Activated naive CD4-positive, alpha-beta T cell treated with anti-CD3 and anti-CD28 coated beads, Interleukin-2, amount 10 ng/mL, durations not matched to agents 7 days and 5 days (primary cell): ENCODE measurements around the gene AKIP1.

Source experiments
- CTCF ChIA-PET: fragments of 350-600 bp; sonication (Branson Sonifier 250); formaldehyde crosslinking; loops from one replicate; lab custom pipeline; 2021; ENCODE audit warnings: antibody characterized with exemption; lab: Charles Lee
- DNase-seq: peaks from one replicate; pipeline ENCODE4 v3.0.0-alpha.2; 2020
- H3K27ac Mint-ChIP-seq: one replicate; pipeline ENCODE4 v1.8.0; 2021; ENCODE audit warnings: mild to moderate bottlenecking, moderate library complexity, mixed read lengths
- H3K27me3 Mint-ChIP-seq: one replicate; pipeline ENCODE4 v1.8.0; 2021; ENCODE audit warnings: mild to moderate bottlenecking, mixed read lengths
- H3K36me3 Mint-ChIP-seq: one replicate; pipeline ENCODE4 v1.8.0; 2021; ENCODE audit warnings: mixed read lengths
- H3K4me1 Mint-ChIP-seq: one replicate; pipeline ENCODE4 v1.8.0; 2021; ENCODE audit warnings: mixed read lengths
- H3K4me3 Mint-ChIP-seq: one replicate; pipeline ENCODE4 v1.8.0; 2021; ENCODE audit warnings: mild to moderate bottlenecking, moderate library complexity, mixed read lengths
- H3K9me3 Mint-ChIP-seq: one replicate; pipeline ENCODE4 v1.8.0; 2021; ENCODE audit warnings: mixed read lengths

The AKIP1 gene

DNA sequence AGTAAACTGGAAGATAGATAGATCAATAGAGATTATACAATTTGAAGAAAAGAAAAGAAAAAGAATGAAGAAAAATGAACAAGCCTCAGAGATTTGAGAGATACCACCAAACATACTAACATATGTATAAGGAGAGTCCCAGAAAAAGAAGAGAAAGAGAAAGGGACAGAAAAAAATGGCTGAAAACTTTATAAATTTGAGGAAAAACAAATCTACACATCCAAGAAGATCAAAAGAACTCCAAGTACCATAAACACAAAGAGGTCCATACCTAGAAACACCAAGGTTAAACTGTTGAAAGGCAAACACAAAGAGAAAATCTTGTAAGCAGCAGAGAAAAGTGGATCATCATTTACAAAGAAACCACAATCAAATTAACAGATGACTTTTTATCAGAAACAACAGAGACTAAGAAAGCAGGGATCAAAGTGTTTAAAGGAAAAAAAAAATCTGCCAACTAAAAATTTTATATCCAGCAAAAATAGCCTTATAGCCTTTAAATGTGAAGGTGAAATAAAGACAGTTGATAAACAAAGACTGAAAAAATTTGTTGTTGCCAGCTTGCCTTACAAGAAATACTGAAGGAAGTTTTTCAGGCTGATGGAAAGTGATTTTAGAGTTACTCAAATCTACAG is 11.8 kb upstream of the AKIP1 start:
- DNase-seq, result no peak
- Mint-ChIP-seq H3K36me3 (peaks cover 6% of the 10 kb centered on the region), H3K27me3 (peaks cover 6% of the 10 kb centered on the region), H3K4me1 (no peaks in the 10 kb centered on the region), H3K4me3 (no peak overlapping the region), H3K27ac (no peak overlapping the region), H3K9me3 (peaks cover 18% of the 10 kb centered on the region)
- CTCF ChIA-PET, result no interaction called here

DNA sequence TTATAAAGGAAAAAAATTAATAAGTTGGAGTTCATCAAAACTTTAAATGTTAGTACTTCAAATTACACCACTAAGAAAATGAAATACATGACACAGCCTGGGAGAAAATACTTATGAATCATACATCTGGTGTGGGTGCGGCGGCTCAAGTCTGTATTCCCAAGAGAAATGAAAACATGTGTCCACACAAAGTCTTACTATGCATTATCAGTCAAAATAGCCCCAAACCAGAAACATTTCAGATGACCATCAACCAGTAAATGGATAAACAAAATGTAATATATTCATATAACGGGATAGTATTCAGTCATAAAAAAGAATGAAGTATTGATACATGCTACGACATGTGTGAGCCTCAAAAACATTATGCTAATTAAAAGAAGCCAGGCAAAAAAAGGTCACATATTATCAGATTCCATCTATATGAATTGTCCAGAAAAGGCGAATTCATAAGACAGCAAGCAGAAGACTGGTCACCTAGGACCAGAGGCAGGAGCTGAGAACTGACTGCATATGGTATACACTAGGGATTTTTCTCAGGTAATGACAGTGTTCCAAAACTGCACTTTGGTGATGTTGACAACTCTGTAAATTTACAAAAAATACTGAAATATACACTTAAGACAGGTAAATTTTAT is 5.3 kb upstream of the AKIP1 start:
- CTCF ChIA-PET, result no interaction called here
- no peak for DNase-seq
- H3K4me3 Mint-ChIP-seq, result no peak overlapping the region

DNA sequence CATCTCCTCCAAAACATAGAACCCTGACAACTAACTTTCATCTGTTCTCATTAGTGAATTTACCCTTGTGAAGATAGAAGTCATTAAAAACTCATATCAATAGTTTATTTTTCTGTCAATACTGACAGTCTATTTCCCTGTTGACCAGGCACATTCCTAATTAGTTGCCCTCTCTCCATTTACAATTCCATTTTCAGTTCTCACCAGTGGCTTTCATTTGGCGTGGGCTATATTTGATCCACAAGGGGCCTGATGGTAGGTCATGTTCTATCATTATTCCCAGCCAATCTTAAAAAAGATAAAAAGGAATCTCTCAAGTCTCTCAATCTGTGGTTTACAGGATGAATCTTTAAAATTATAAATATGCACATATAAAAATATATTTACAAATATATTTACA is 3.9 kb upstream of the AKIP1 start:
- no peaks in the 10 kb centered on the region for H3K9me3 Mint-ChIP-seq
- H3K27me3 Mint-ChIP-seq, result peaks cover 25% of the 10 kb centered on the region
- no peaks in the 10 kb centered on the region for H3K36me3 Mint-ChIP-seq
- H3K27ac Mint-ChIP-seq, result no peak overlapping the region
- DNase-seq, result no peak
- peaks cover 22% of the 10 kb centered on the region for H3K4me1 Mint-ChIP-seq
- H3K4me3 Mint-ChIP-seq, result no peak overlapping the region
- CTCF ChIA-PET, result no interaction called here

More for the DNA sequence above, 5.3 kb upstream of the AKIP1 start:
- Mint-ChIP-seq H3K27me3 (peaks cover 25% of the 10 kb centered on the region), H3K9me3 (peaks cover 5% of the 10 kb centered on the region), H3K36me3 (no peaks in the 10 kb centered on the region), H3K27ac (no peak overlapping the region), H3K4me1 (peaks cover 21% of the 10 kb centered on the region)

DNA sequence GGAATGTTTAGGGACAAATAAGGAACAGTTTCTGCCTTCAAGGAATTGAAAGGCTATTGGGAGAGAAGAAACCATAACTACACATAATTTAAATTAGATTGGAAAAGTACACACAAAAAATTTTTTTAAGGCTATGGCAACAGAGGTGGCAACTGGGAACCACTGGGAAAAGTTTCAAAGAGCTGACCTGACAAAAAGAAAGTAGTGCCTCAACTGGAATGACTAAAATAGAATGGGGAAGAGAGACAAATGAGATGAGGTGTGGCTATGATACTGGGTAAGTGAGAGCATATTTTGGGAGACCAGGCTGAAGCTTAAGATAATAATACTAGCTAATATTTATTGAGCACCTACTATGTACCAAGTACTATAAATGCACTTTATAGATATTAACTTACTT is 2.9 kb upstream of the AKIP1 start:
- no peaks in the 10 kb centered on the region for H3K9me3 Mint-ChIP-seq
- H3K36me3 Mint-ChIP-seq, result peaks cover 2% of the 10 kb centered on the region
- no peak for DNase-seq
- H3K27me3 Mint-ChIP-seq, result peaks cover 25% of the 10 kb centered on the region
- peaks cover 27% of the 10 kb centered on the region for H3K4me1 Mint-ChIP-seq
- CTCF ChIA-PET, result interaction anchor here (0.8 kb wide), 1 partner anchor 230 kb away, joined by 3 read pairs; no protein-coding TSS in a partner anchor
- no peak overlapping the region for H3K27ac Mint-ChIP-seq
- no peak overlapping the region for H3K4me3 Mint-ChIP-seq

DNA sequence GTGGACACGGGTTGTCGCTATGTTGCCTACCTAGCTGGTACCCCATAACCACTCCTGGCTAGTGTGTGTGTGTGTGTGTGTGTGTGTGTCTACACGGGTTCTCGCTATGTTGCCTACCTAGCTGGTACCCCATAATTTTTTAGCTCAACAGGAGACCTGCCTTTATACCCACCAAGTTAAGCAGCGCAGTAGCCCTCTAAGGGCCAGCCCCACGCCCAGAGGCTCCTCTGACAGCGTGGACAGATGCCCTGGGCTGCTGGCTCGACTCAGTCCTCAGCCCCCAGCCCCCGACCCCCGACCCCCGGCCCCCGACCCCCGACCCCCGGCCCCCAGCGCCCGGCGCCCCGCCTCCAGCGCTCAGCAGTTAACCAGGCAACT is 351 bp upstream of the AKIP1 start:
- CTCF ChIA-PET, result no interaction called here
- no peaks in the 10 kb centered on the region for H3K9me3 Mint-ChIP-seq
- H3K27ac Mint-ChIP-seq, result no peak overlapping the region
- DNase-seq, result no peak
- peaks cover 48% of the 10 kb centered on the region for H3K4me1 Mint-ChIP-seq
- peaks cover 2% of the 10 kb centered on the region for H3K36me3 Mint-ChIP-seq
- peaks cover 20% of the 10 kb centered on the region for H3K27me3 Mint-ChIP-seq
- H3K4me3 Mint-ChIP-seq, result peak overlapping the region; percentile 93

DNA sequence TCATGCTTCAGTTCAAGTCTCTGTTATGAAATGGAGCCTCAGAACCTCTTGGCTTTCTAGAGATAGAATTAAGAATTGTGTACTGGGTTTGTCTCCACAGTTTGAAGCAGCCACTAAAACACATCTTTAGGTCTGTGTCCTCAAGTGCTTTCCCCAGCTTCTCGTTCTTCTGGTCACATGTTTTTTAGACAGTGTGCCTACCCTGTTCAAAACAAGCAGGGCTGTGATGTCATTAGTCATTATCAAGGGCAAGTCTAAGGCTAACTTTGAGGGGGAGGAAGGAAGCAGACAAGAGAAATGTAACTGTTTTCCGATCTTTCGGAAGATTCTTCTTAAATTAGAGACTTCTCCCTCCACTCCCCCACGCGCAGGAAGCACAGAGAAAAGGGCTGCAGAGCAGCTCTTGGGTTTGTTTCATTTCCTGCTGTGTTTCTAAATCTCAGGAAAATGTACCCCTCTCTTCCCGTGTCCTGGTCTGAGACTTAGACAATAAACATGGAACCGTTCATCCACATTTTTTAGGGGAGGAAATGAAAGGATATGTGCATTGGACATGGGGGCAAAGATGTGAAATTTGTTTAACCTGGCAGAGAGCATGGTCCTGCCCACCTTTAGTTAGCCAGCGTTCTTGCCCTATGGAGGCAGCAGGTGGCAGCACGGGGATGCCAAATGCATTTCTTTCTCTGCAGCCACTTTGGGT is 3.1 kb downstream of the AKIP1 start:
- peaks cover 24% of the 10 kb centered on the region for H3K36me3 Mint-ChIP-seq
- CTCF ChIA-PET, result interaction anchor here (0.8 to 3.8 kb wide), 20 partner anchors 13 to 593 kb away, joined by 3 to 65 read pairs (median 4); partner anchors contain the start of genes TMEM9B and ZNF143
- peak; percentile 66 for DNase-seq
- peak overlapping the region; percentile 90 for H3K27ac Mint-ChIP-seq
- H3K4me1 Mint-ChIP-seq, result peaks cover 51% of the 10 kb centered on the region
- peaks cover 13% of the 10 kb centered on the region for H3K27me3 Mint-ChIP-seq
- H3K9me3 Mint-ChIP-seq, result no peaks in the 10 kb centered on the region
- H3K4me3 Mint-ChIP-seq, result peak overlapping the region; percentile 56

DNA sequence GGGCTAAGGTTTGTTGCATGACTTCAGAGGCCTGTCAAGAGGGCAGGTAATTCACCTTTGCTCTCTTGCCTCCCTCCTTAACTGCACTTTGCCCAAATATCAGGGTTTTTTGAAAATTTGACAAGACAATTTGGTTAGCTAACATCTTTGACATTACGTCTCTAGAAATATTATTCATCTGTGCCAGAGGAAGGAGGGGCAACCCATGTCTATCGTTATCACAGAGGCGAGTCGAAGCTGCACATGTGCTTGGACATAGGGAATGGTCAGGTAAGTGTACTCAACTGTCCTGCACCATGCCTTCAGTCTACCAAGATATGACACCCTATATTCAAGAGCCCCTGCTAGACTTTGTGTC is 3.7 kb downstream of the AKIP1 start:
- CTCF ChIA-PET, result interaction anchor here (0.9 to 3.8 kb wide), 19 partner anchors 11 to 593 kb away, joined by 3 to 65 read pairs (median 4); partner anchors contain the start of genes TMEM9B and ZNF143
- H3K4me3 Mint-ChIP-seq, result peak overlapping the region; percentile 56
- peak overlapping the region; percentile 90 for H3K27ac Mint-ChIP-seq

DNA sequence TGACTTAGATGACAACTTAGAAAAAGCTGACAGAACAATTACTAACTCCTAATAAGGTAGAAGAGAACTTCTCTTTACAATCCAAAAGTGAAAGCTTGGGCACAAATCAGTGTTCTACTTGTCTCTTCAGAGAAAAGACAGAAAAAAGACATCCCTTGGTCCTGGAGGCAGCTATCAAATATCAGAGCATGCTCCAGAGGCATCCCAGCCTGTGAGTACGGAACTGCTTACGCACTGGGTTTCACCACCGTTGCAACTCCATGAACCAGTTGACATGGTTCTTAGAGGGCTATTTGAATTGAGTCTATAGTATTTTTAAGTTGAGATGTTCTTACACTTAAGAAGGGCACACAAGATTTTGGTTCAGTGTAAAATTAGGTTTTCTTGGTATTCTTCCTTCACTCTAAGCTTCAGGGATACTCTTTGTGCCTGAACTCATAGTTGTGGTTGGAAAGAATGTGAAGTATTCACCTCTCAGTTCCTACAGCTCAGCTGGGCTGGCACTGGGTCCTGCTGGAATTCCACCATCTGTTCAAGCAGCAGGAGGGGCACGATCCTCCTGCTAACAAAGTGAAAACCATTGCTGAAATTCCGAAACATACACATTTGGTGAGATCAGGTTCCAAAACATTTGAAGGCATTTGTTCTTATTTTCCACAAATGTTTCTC is 6.3 kb downstream of the AKIP1 start:
- Mint-ChIP-seq H3K27me3 (no peaks in the 10 kb centered on the region), H3K36me3 (peaks cover 27% of the 10 kb centered on the region), H3K27ac (peak overlapping the region; percentile 65), H3K9me3 (no peaks in the 10 kb centered on the region), H3K4me1 (peaks cover 36% of the 10 kb centered on the region), H3K4me3 (no peak overlapping the region)
- CTCF ChIA-PET, result no interaction called here
- no peak for DNase-seq

More for the DNA sequence above, 3.7 kb downstream of the AKIP1 start:
- H3K9me3 Mint-ChIP-seq, result no peaks in the 10 kb centered on the region
- H3K36me3 Mint-ChIP-seq, result peaks cover 24% of the 10 kb centered on the region
- peaks cover 49% of the 10 kb centered on the region for H3K4me1 Mint-ChIP-seq
- peaks cover 8% of the 10 kb centered on the region for H3K27me3 Mint-ChIP-seq
- DNase-seq, result no peak

DNA sequence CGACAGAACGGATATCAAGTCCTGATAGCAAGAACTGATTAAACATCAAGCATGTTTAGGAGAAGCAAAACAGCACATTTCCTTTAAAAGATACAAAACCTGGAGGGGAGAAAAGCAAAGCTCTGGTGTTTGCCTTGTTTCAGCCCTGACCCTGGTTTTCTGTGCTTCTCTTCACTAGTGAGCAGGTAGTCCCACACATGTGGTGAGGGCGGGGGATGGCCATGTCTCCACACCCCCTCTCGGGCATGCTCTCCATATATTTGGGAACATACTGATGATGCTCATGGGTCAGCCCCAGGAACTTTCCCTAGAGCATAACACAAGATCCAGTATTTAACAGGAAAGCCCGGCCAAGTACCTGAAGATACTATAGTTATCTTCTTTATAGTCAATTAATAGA is 11.7 kb downstream of the AKIP1 start:
- no peaks in the 10 kb centered on the region for H3K4me1 Mint-ChIP-seq
- peaks cover 19% of the 10 kb centered on the region for H3K36me3 Mint-ChIP-seq
- no peak for DNase-seq
- H3K27me3 Mint-ChIP-seq, result no peaks in the 10 kb centered on the region
- CTCF ChIA-PET, result interaction anchor here (0.7 kb wide), 1 partner anchor 274 kb away, joined by 3 read pairs; no protein-coding TSS in a partner anchor
- no peaks in the 10 kb centered on the region for H3K9me3 Mint-ChIP-seq
- H3K27ac Mint-ChIP-seq, result no peak overlapping the region
- H3K4me3 Mint-ChIP-seq, result no peak overlapping the region

DNA sequence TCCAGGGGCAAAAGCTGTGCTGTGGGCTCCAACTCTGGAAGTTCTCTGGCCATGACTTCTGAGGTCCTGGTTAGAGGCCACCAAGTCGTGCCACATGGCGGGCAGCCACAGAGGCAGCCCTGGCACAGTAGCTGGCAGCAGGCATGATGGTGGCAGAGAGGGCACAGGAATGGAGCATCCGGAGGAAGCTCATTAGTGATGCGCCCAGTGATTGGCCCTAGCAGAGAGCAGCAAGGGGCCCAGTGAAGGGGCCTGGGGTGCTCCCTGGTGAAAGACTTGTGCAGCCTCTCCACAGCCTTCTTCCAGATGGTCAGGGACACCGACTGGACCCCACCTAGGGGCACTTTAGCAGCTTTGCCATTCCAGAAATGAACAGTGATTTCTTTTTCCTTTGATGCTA is 14.7 kb downstream of the AKIP1 start:
- H3K27ac Mint-ChIP-seq, result no peak overlapping the region
- H3K9me3 Mint-ChIP-seq, result no peaks in the 10 kb centered on the region
- CTCF ChIA-PET, result interaction anchor here (1.4 kb wide), 1 partner anchor 11 kb away, joined by 4 read pairs; no protein-coding TSS in a partner anchor
- H3K27me3 Mint-ChIP-seq, result no peaks in the 10 kb centered on the region
- H3K4me3 Mint-ChIP-seq, result no peak overlapping the region
- no peak for DNase-seq
- H3K4me1 Mint-ChIP-seq, result no peaks in the 10 kb centered on the region
- H3K36me3 Mint-ChIP-seq, result peaks cover 9% of the 10 kb centered on the region

DNA sequence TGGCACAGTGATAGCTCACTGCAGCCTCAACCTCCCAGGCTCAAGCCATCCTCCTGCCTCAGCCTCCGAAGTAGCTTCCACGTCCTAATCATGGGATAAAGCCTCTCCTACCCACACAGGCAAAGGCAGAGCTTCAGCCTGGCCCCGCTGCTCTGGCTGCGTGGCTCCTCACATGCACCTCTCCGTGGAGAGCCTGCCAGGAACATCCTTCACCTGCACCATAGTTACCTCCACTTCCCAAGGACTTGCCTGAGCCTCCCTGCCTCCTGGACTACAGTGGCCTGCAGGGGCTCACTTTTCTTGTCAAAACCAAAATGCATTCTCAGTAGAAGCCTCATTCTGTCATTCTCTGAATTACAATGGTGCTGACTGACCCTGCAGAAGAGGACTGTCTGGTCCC is 15.2 kb downstream of the AKIP1 start:
- Mint-ChIP-seq H3K9me3 (no peaks in the 10 kb centered on the region), H3K36me3 (peaks cover 9% of the 10 kb centered on the region), H3K27ac (no peak overlapping the region), H3K4me3 (no peak overlapping the region), H3K27me3 (no peaks in the 10 kb centered on the region), H3K4me1 (no peaks in the 10 kb centered on the region)
- DNase-seq, result no peak
- CTCF ChIA-PET, result interaction anchor here (1.4 kb wide), 1 partner anchor 11 kb away, joined by 4 read pairs; no protein-coding TSS in a partner anchor

DNA sequence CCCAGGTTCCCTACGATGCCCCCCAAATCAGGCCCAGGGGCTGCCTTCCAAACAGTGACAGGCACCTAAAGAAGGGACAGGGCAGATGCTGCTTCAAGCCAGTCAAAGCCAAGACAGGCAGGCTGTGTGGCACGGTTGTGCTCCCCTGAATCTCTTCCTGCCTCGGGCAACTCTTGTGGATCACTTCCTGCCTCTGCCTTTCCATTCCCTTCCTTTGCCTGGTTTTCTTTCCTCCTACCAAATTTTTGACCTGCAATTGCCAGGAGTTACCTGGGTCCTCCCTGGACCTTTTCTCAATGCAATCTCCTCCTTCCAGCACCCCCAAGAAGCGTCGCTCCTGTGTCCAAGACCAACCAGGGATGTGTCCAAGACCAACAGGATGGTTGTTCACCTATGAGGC is 16.2 kb downstream of the AKIP1 start:
- no peak for DNase-seq
- no peaks in the 10 kb centered on the region for H3K4me1 Mint-ChIP-seq
- H3K27me3 Mint-ChIP-seq, result no peaks in the 10 kb centered on the region
- H3K36me3 Mint-ChIP-seq, result peaks cover 6% of the 10 kb centered on the region
- no peak overlapping the region for H3K27ac Mint-ChIP-seq
- CTCF ChIA-PET, result interaction anchor here (0.6 to 0.9 kb wide), 2 partner anchors 13 to 15 kb away, joined by 3 to 5 read pairs; no protein-coding TSS in a partner anchor
- H3K4me3 Mint-ChIP-seq, result no peak overlapping the region
- no peaks in the 10 kb centered on the region for H3K9me3 Mint-ChIP-seq

DNA sequence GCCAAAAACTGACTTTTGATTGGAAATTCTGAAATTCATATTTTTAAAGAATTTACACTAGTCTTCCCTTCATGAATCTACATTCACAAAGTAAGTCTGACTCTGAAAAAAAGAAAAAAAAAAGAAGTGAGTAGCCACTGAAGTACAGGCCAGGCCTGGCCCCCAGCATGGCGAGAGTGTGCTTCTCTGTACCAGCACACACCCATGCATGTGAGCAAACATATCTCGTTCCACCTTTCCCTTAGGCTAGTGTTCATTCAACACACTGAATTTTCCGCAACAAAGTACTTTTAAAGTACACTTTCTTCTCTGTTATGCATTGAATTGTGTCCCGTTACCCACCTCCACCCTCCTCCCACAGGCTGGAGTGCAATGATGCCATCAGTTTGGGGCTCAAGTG is 17.2 kb downstream of the AKIP1 start:
- Mint-ChIP-seq H3K27ac (no peak overlapping the region), H3K27me3 (no peaks in the 10 kb centered on the region), H3K9me3 (no peaks in the 10 kb centered on the region), H3K4me1 (no peaks in the 10 kb centered on the region), H3K36me3 (peaks cover 3% of the 10 kb centered on the region), H3K4me3 (no peak overlapping the region)
- DNase-seq, result no peak
- CTCF ChIA-PET, result no interaction called here
